ENCODE data around the gene COG5.
A peak's percentile ranks its signal among the peaks of the same experiment; 100 is the strongest.

- TF ChIP-seq CTCF (conservative IDR thresholded peaks at IDR 0.05; ENCODE audit: low read depth in 2 of 2) (no peak), NANOG (IDR thresholded peaks at IDR 0.05; ENCODE audit: borderline replicate concordance) (no peak), EZH2 (IDR thresholded peaks at IDR 0.05; ENCODE audit: low read depth, unreplicated experiment) (no peak), POLR2AphosphoS5 (IDR thresholded peaks at IDR 0.05; ENCODE audit: low read depth) (peak; percentile 58), REST (IDR thresholded peaks at IDR 0.05; ENCODE audit: unreplicated experiment) (no peak), ZNF462 (CRISPR knock-in tag; IDR thresholded peaks at IDR 0.05) (no peak), JUNB (IDR thresholded peaks at IDR 0.05; ENCODE audit: unreplicated experiment) (no peak), ZNF114 (CRISPR knock-in tag; IDR thresholded peaks at IDR 0.05) (no peak), EZH2phosphoT487 (IDR thresholded peaks at IDR 0.05; ENCODE audit: unreplicated experiment) (no peak)
These were observed 394.3 kb downstream of the COG5 start for GRCh38 chr7:107169120-107170050.
